ENCODE data around the gene CSNK1D.

GRCh38 chr17:82198092-82198491 lies 75.4 kb downstream of the CSNK1D start:
- TF ChIP-seq CTCF (IDR thresholded peaks at IDR 0.05): no peak
- no peak for TF ChIP-seq POLR2A (IDR thresholded peaks at IDR 0.05)

Data from stomach (tissue), 4 donors.